Astrocyte (in vitro differentiated cells and primary cell): ENCODE results near the gene PCNX4. TPM values are rescaled to one million over a fixed set of nuclear protein-coding genes. Genes with fewer than 3 reads are reported as not detected.

ENCODE experiments used
- DNase-seq: peaks from one replicate; pipeline ENCODE4 v3.0.0-alpha.2; 2010; ENCODE audit warnings: low read depth
- FAIRE-seq: peaks from 2 replicates; lab custom pipeline; 2011; peaks lifted over from hg19 to GRCh38; lab: Jason Lieb, UNC
- H2AFZ ChIP-seq: 2 replicates; pipeline ENCODE4 v1.6.0; 2012; ENCODE audit warnings: low read depth, low read length, inconsistent platforms
- H3K27ac ChIP-seq: 2 replicates; pipeline ENCODE4 v1.5.1; 2011; ENCODE audit warnings: low read depth, low read length, inconsistent platforms
- H3K27me3 ChIP-seq: 2 replicates; pipeline ENCODE4 v1.6.0; 2011; ENCODE audit warnings: low read length, inconsistent platforms; ENCODE audit not compliant: insufficient read depth
- H3K36me3 ChIP-seq: 2 replicates; pipeline ENCODE4 v1.5.1; 2011; ENCODE audit warnings: low read length, inconsistent platforms; ENCODE audit not compliant: insufficient read depth
- H3K4me1 ChIP-seq: 2 replicates; pipeline ENCODE4 v1.5.1; 2011; ENCODE audit warnings: low read length, inconsistent platforms; ENCODE audit not compliant: insufficient read depth
- H3K4me2 ChIP-seq: 2 replicates; pipeline ENCODE4 v1.6.0; 2012; ENCODE audit warnings: low read length, inconsistent platforms
- H3K4me3 ChIP-seq: 2 replicates; pipeline ENCODE4 v1.5.1; 2011; ENCODE audit warnings: low read depth, mild to moderate bottlenecking, low read length, inconsistent platforms; ENCODE audit not compliant: insufficient read depth
- H3K79me2 ChIP-seq: 2 replicates; pipeline ENCODE4 v1.6.0; 2012; ENCODE audit warnings: mild to moderate bottlenecking, low read length, inconsistent platforms; ENCODE audit not compliant: insufficient read depth
- H3K9ac ChIP-seq: 2 replicates; pipeline ENCODE4 v1.6.0; 2012; ENCODE audit warnings: mild to moderate bottlenecking, low read length, inconsistent platforms
- H3K9me3 ChIP-seq: 2 replicates; pipeline ENCODE4 v1.5.1; 2012; ENCODE audit warnings: low read depth, mild to moderate bottlenecking, low read length, inconsistent platforms; ENCODE audit not compliant: insufficient read depth
- H4K20me1 ChIP-seq: 2 replicates; pipeline ENCODE4 v1.6.0; 2012; ENCODE audit warnings: low read length, inconsistent platforms; ENCODE audit not compliant: insufficient read depth
- H3K27ac Mint-ChIP-seq: one replicate; pipeline ENCODE4 v1.8.0; 2021; ENCODE audit warnings: mild to moderate bottlenecking, mixed read lengths; ENCODE audit not compliant: unreplicated experiment
- H3K27me3 Mint-ChIP-seq: one replicate; pipeline ENCODE4 v1.8.0; 2021; ENCODE audit warnings: low read depth, mixed read lengths; ENCODE audit not compliant: unreplicated experiment
- H3K36me3 Mint-ChIP-seq: one replicate; pipeline ENCODE4 v1.8.0; 2021; ENCODE audit warnings: low read depth, mixed read lengths; ENCODE audit not compliant: unreplicated experiment
- H3K4me1 Mint-ChIP-seq: one replicate; pipeline ENCODE4 v1.8.0; 2021; ENCODE audit warnings: low read depth, mixed read lengths; ENCODE audit not compliant: unreplicated experiment
- H3K4me3 Mint-ChIP-seq: one replicate; pipeline ENCODE4 v1.8.0; 2021; ENCODE audit warnings: mild to moderate bottlenecking, moderate library complexity, mixed read lengths; ENCODE audit not compliant: unreplicated experiment
- H3K9me3 Mint-ChIP-seq: one replicate; pipeline ENCODE4 v1.8.0; 2021; ENCODE audit warnings: mild to moderate bottlenecking, mixed read lengths; ENCODE audit not compliant: unreplicated experiment
- CTCF ChIP-seq: IDR thresholded peaks from 2 replicates; pipeline ENCODE4 v1.5.1; 2011; ENCODE audit warnings: low read depth, mild to moderate bottlenecking, inconsistent platforms, low read length, moderate library complexity; ENCODE audit not compliant: insufficient read depth
- EZH2 ChIP-seq: IDR thresholded peaks from 2 replicates; pipeline ENCODE4 v1.6.1; 2012; ENCODE audit warnings: mild to moderate bottlenecking, low read length, inconsistent platforms; ENCODE audit not compliant: insufficient read depth
- total RNA-seq: library from RNA; stranded (reverse); gene quantifications from 2 replicates; pipeline ENCODE4 v1.2.1, GENCODE V29; 2021

The PCNX4 gene
- total RNA-seq, 1 donor from 2014 or later, result 71.3 TPM

- H3K4me1 ChIP-seq, result peaks cover 5% of the 10 kb centered on the region
- no peak overlapping the region for H3K9ac ChIP-seq
- Mint-ChIP-seq H3K36me3 (no peaks in the 10 kb centered on the region), H3K4me1 (peaks cover 7% of the 10 kb centered on the region), H3K4me3 (no peak overlapping the region), H3K27ac (no peak overlapping the region), H3K9me3 (no peaks in the 10 kb centered on the region), H3K27me3 (peaks cover 4% of the 10 kb centered on the region)
- H3K4me2 ChIP-seq, result no peak overlapping the region
- no peak overlapping the region for H3K27ac ChIP-seq
- no peaks in the 10 kb centered on the region for H3K79me2 ChIP-seq
- FAIRE-seq (no peak), DNase-seq (no peak)
- no peak overlapping the region for H3K4me3 ChIP-seq
- TF ChIP-seq EZH2 (no peak), CTCF (no peak)
- no peaks in the 10 kb centered on the region for H3K27me3 ChIP-seq
- no peaks in the 10 kb centered on the region for H4K20me1 ChIP-seq
- H3K9me3 ChIP-seq, result no peaks in the 10 kb centered on the region
- no peaks in the 10 kb centered on the region for H3K36me3 ChIP-seq
- H2AFZ ChIP-seq, result no peak overlapping the region
Measured at GRCh38 chr14:60183138-60183537, 91.4 kb downstream of the PCNX4 start.

- H3K9me3 ChIP-seq, result no peaks in the 10 kb centered on the region
- FAIRE-seq (no peak), DNase-seq (no peak)
- H3K79me2 ChIP-seq, result no peaks in the 10 kb centered on the region
- H2AFZ ChIP-seq, result peak overlapping the region; percentile 7
- H3K27me3 ChIP-seq, result no peaks in the 10 kb centered on the region
- peaks cover 5% of the 10 kb centered on the region for H3K4me1 ChIP-seq
- H3K27me3 Mint-ChIP-seq, result peaks cover 4% of the 10 kb centered on the region
- H3K4me1 Mint-ChIP-seq, result peaks cover 7% of the 10 kb centered on the region
- no peak overlapping the region for H3K27ac ChIP-seq
- no peaks in the 10 kb centered on the region for H3K36me3 ChIP-seq
- H3K9ac ChIP-seq, result peak overlapping the region; percentile 47
- H3K27ac Mint-ChIP-seq, result no peak overlapping the region
- TF ChIP-seq EZH2, result no peak
- TF ChIP-seq CTCF, result no peak
- H3K9me3 Mint-ChIP-seq, result no peaks in the 10 kb centered on the region
- no peaks in the 10 kb centered on the region for H3K36me3 Mint-ChIP-seq
- peak overlapping the region; percentile 76 for H3K4me2 ChIP-seq
- peak overlapping the region; percentile 22 for H3K4me3 Mint-ChIP-seq
- peak overlapping the region; percentile 43 for H3K4me3 ChIP-seq
- no peaks in the 10 kb centered on the region for H4K20me1 ChIP-seq
Measured at GRCh38 chr14:60183741-60184140, 92.0 kb downstream of the PCNX4 start.

GRCh38 chr14:60184146-60184904 lies 92.6 kb downstream of the PCNX4 start:
- peak; percentile 46 for DNase-seq
- H3K27ac ChIP-seq, result no peak overlapping the region
- no peaks in the 10 kb centered on the region for H3K79me2 ChIP-seq

More at GRCh38 chr14:60184146-60184904, 92.6 kb downstream of the PCNX4 start:
- H3K4me3 Mint-ChIP-seq, result peak overlapping the region; percentile 58
- Histone ChIP-seq H3K4me3 (peak overlapping the region; percentile 43), H3K9ac (peak overlapping the region; percentile 47), H2AFZ (peak overlapping the region; percentile 7), H3K4me2 (peak overlapping the region; percentile 76), H3K27me3 (no peaks in the 10 kb centered on the region), H3K36me3 (no peaks in the 10 kb centered on the region), H4K20me1 (no peaks in the 10 kb centered on the region), H3K4me1 (peaks cover 2% of the 10 kb centered on the region), H3K9me3 (no peaks in the 10 kb centered on the region)
- no peaks in the 10 kb centered on the region for H3K36me3 Mint-ChIP-seq
- H3K27ac Mint-ChIP-seq, result no peak overlapping the region
- H3K4me1 Mint-ChIP-seq, result peaks cover 5% of the 10 kb centered on the region
- H3K27me3 Mint-ChIP-seq, result peaks cover 4% of the 10 kb centered on the region
- peak; percentile 64 for FAIRE-seq
- H3K9me3 Mint-ChIP-seq, result no peaks in the 10 kb centered on the region
- TF ChIP-seq EZH2, result no peak
- TF ChIP-seq CTCF, result peak; percentile 78
